Epithelial cell of prostate (primary cell): ENCODE measurements around the gene ARHGAP11A.

ENCODE experiments used
- DNase-seq: peaks from one replicate; pipeline ENCODE4 v3.0.0-alpha.2; 2011; ENCODE audit warnings: low read depth, low spot score
- H3K27ac ChIP-seq: fragments of 450-650 bp; 2 replicates; pipeline ENCODE4 v1.5.1; 2017; ENCODE audit warnings: mild to moderate bottlenecking

Gene ARHGAP11A

DNA sequence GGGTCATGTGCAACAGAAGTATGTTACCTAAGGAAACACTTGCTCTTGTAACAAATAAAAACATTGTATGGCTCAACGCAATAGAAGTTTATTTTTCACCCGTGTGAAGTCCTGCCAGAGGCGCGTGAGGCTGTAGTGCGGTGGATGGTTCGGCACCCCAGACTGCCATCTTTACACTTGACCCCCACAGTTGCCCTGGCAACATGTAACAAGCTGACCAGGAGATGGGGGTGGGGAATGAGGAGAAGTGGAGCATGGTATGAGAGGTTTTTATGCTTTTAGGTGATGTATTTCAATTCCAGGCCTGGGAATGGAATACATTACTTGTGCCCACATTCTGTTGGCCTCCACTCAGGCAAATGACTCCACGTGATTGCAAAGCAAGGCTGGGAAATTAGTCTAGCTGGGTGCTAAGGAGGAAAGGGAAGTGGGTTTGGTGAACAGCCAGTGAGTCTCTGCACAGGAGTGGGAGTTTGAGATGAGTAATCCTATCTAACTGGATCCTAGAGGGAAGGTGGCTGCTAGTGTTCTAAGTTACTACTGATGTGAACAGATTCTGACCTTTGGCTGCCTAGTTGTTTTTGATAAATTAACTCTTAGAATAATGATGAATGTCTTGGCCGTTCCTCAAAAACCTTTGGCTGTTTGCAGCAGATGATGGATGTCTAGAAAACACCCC lies 68.7 kb downstream of the ARHGAP11A start:
- peak overlapping the region; percentile 77 for H3K27ac ChIP-seq
- DNase-seq: peak; percentile 57

DNA sequence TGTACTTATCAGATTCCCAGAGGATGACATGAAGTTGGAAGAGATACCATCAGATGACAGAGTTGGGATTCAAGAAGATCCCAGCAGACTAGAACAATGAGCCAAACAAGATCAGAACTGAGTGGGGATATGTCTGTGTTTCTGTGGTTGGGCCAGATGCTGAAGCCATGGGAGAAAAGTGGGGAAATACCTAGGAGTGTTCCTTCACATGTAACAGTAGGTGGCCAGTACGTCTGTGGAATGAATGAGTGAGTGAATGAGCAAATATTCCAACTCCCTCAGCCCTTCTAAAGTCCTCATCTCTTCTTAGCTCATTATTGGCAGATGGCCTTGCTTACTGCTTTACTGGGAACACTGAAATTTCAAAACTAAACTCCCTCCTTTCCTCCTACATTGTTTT lies 70.3 kb downstream of the ARHGAP11A start:
- H3K27ac ChIP-seq: no peak overlapping the region
- no peak for DNase-seq

DNA sequence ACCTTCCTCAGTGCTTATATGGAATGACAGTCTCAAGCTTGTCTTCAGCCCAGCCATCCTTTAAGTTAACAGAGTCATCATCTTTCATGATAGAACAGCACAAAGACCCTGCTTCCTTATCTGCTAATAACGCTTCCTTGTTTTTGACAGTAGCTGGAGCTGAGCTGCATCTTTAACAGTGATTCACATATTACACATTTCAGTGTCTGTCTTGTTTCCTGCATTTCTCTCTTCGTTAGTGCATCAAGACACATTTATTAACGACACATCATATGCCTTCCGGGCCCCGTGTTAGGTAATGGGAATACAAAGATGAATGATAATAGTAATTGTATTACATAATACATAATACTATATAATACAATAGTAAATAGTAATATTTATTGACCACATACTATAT lies 72.3 kb downstream of the ARHGAP11A start:
- peak overlapping the region; percentile 97 for H3K27ac ChIP-seq
- peak; percentile 77 for DNase-seq

DNA sequence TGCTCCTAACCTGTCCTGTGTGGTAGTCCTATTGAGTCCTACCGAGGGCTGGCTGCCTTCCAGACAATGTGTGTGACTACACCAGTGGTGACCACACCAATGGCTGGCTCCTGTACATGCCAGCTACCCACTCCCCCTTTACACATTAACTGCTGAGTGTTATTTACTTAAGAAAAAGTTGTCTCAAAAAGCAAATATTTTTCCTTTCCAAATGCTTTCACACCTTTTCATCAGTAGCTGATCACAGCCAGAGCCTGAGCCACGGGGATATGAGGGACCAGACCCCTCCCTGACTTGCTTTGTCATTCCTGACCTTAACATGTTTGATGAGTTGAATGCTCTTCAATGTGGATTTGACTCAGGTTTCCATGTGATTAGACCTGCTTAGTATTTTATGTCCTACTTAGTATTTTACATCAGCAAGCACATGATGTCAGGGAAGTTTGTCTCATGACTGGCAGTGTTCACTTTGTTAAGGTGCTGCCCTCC lies 72.9 kb downstream of the ARHGAP11A start:
- peak overlapping the region; percentile 97 for H3K27ac ChIP-seq

More for the DNA sequence above, 72.9 kb downstream of the ARHGAP11A start:
- DNase-seq: peak; percentile 83
